Measurements from ENCODE around the gene PDZD4.

Gene PDZD4

GRCh38 chrX:153765138-153766079 is 64.9 kb downstream of the PDZD4 start:
- DNase-seq = peak; percentile 74 to 99 (median 92)
- intact Hi-C loops (cut with DNase I) = no loop called here

- no peak for DNase-seq
- intact Hi-C loops (cut with DNase I) = loop anchor here (1.0 kb wide), 3 partner anchors 164 to 189 kb away; no protein-coding TSS in a partner anchor
Measured at GRCh38 chrX:153764786-153765137, 65.6 kb downstream of the PDZD4 start.

GRCh38 chrX:153763989-153764755 is 66.2 kb downstream of the PDZD4 start, which contains the start of gene PLXNB3:
Gene PLXNB3, plus strand, starts transcription at chrX:153764249. Its CDS starts 1,287 bp downstream, at chrX:153765536.
- DNase-seq = peak; percentile 76 to 98 (median 88)
- intact Hi-C loops (cut with DNase I) = loop anchor here (1.0 kb wide), 3 partner anchors 164 to 189 kb away; no protein-coding TSS in a partner anchor

GRCh38 chrX:153763298-153763932 is 66.9 kb downstream of the PDZD4 start:
- intact Hi-C loops (cut with DNase I) = no loop called here
- DNase-seq = peak in 4 of 10 donors; percentile 7 to 79 (median 60)

GRCh38 chrX:153762626-153763173 is 67.6 kb downstream of the PDZD4 start:
- intact Hi-C loops (cut with DNase I) = no loop called here
- peak in 5 of 10 donors; percentile 12 to 67 (median 47) for DNase-seq

GRCh38 chrX:153761863-153762262 is 68.5 kb downstream of the PDZD4 start:
- DNase-seq = peak in 4 of 10 donors; percentile 12 to 58 (median 50)
- intact Hi-C loops (cut with DNase I) = no loop called here

GRCh38 chrX:153755136-153755535 is 75.2 kb downstream of the PDZD4 start:
- intact Hi-C loops (cut with DNase I) = no loop called here
- peak in 1 of 10 donors; percentile 14 for DNase-seq
